ENCODE results near the gene ARHGAP6. TPM values are rescaled to one million over a fixed set of nuclear protein-coding genes. Genes with fewer than 3 reads are reported as not detected.

The ARHGAP6 gene
- total and polyA plus RNA-seq, 2 experiments from 2014 or later: 0.26 to 0.59 TPM

GRCh38 chrX:11564546-11564945, 101.2 kb downstream of the ARHGAP6 start:
- ATAC-seq: no peak
- Mint-ChIP-seq H3K4me1 (peaks cover 9% of the 10 kb centered on the region; the same call in 2 of the 3 replicates), H3K27me3 (ENCODE audit: insufficient read depth, low read depth, poor library complexity) (peaks cover 69% of the 10 kb centered on the region)

More at GRCh38 chrX:11564546-11564945, 101.2 kb downstream of the ARHGAP6 start:
- H4K20me1 ChIP-seq (replicated peaks; ENCODE audit: insufficient read depth): no peaks in the 10 kb centered on the region; the same call in 1 of the 2 replicates
- H3K4me2 ChIP-seq: no peak overlapping the region
- Mint-ChIP-seq H3K36me3 (ENCODE audit: low read depth) (no peaks in the 10 kb centered on the region), H3K27ac (no peak overlapping the region), H3K9me3 (no peaks in the 10 kb centered on the region), H3K4me3 (no peak overlapping the region)
- no peaks in the 10 kb centered on the region for H3F3A ChIP-seq (replicated peaks; ENCODE audit: low read depth)
- H3K36me3 ChIP-seq (ENCODE audit: insufficient read depth): no peaks in the 10 kb centered on the region
- peaks cover 96% of the 10 kb centered on the region for H3K27me3 ChIP-seq (ENCODE audit: insufficient read depth)
- no peak overlapping the region for H3K27ac ChIP-seq (ENCODE audit: low read depth)
- no peak for TF ChIP-seq ZNF462 (CRISPR knock-in tag; IDR thresholded peaks at IDR 0.05)
- TF ChIP-seq NANOG (IDR thresholded peaks at IDR 0.05; ENCODE audit: borderline replicate concordance): no peak
- TF ChIP-seq STAT1 (IDR thresholded peaks at IDR 0.05; ENCODE audit: unreplicated experiment): no peak
- TF ChIP-seq, protein P1, sequence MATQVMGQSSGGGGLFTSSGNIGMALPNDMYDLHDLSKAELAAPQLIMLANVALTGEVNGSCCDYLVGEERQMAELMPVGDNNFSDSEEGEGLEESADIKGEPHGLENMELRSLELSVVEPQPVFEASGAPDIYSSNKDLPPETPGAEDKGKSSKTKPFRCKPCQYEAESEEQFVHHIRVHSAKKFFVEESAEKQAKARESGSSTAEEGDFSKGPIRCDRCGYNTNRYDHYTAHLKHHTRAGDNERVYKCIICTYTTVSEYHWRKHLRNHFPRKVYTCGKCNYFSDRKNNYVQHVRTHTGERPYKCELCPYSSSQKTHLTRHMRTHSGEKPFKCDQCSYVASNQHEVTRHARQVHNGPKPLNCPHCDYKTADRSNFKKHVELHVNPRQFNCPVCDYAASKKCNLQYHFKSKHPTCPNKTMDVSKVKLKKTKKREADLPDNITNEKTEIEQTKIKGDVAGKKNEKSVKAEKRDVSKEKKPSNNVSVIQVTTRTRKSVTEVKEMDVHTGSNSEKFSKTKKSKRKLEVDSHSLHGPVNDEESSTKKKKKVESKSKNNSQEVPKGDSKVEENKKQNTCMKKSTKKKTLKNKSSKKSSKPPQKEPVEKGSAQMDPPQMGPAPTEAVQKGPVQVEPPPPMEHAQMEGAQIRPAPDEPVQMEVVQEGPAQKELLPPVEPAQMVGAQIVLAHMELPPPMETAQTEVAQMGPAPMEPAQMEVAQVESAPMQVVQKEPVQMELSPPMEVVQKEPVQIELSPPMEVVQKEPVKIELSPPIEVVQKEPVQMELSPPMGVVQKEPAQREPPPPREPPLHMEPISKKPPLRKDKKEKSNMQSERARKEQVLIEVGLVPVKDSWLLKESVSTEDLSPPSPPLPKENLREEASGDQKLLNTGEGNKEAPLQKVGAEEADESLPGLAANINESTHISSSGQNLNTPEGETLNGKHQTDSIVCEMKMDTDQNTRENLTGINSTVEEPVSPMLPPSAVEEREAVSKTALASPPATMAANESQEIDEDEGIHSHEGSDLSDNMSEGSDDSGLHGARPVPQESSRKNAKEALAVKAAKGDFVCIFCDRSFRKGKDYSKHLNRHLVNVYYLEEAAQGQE (IDR thresholded peaks at IDR 0.05; ENCODE audit: unreplicated experiment): no peak
- no peak for TF ChIP-seq EZH2 (IDR thresholded peaks at IDR 0.05; ENCODE audit: low read depth, unreplicated experiment)
- TF ChIP-seq CREB1 (CRISPR knock-in tag; IDR thresholded peaks at IDR 0.05; ENCODE audit: low read depth): no peak
- TF ChIP-seq ETS1 (IDR thresholded peaks at IDR 0.05): no peak
- no peak for TF ChIP-seq ZNF331 (CRISPR knock-in tag; IDR thresholded peaks at IDR 0.05; ENCODE audit: low read depth)
- no peak for TF ChIP-seq JUNB (IDR thresholded peaks at IDR 0.05; ENCODE audit: unreplicated experiment)
- TF ChIP-seq EZH2phosphoT487 (IDR thresholded peaks at IDR 0.05; ENCODE audit: unreplicated experiment): no peak
- TF ChIP-seq POLR2AphosphoS5 (IDR thresholded peaks at IDR 0.05; ENCODE audit: low read depth): no peak
- TF ChIP-seq ZNF114 (CRISPR knock-in tag; IDR thresholded peaks at IDR 0.05): no peak
- TF ChIP-seq CTCF (conservative IDR thresholded peaks at IDR 0.05; ENCODE audit: low read depth in 2 of 2): no peak
- no peaks in the 10 kb centered on the region for H3K79me2 ChIP-seq (replicated peaks; ENCODE audit: insufficient read depth)
- no peaks in the 10 kb centered on the region for H3K9me2 ChIP-seq (ENCODE audit: insufficient read depth)
- no peak for DNase-seq (ENCODE audit: low spot score)
- H3K4me3 ChIP-seq: no peak overlapping the region
- no peak overlapping the region for H2AFZ ChIP-seq
- no peaks in the 10 kb centered on the region for H3K4me1 ChIP-seq (ENCODE audit: insufficient read depth)
